PC-3 (cell line): ENCODE results near the gene NFU1.

ENCODE experiments used
- CTCF ChIP-seq: fragments of 300-600 bp; sonication (generic); conservative IDR thresholded peaks from 2 replicates; pipeline ENCODE4 v1.5.1; 2017; ENCODE audit warnings: antibody characterized with exemption, low read depth, mild to moderate bottlenecking, low read length
- EZH2 ChIP-seq: fragments of 300-600 bp; sonication (generic); IDR thresholded peaks from one replicate; pipeline ENCODE4 v1.6.1; 2017; ENCODE audit warnings: antibody characterized with exemption, mild to moderate bottlenecking, low read length; ENCODE audit not compliant: unreplicated experiment
- EZH2phosphoT487 ChIP-seq: fragments of 300-600 bp; sonication (generic); IDR thresholded peaks from 2 replicates; pipeline ENCODE4 v1.6.1; 2018; ENCODE audit warnings: mild to moderate bottlenecking, antibody characterized with exemption, low read length, borderline replicate concordance

- TF ChIP-seq CTCF = no peak
- no peak for TF ChIP-seq EZH2
- no peak for TF ChIP-seq EZH2phosphoT487
Measured at GRCh38 chr2:69372767-69373166, 64.5 kb downstream of the NFU1 start.
